CD4-positive, alpha-beta T cell (primary cell): ENCODE results near the gene DENND2A. TPM values are rescaled to one million over a fixed set of nuclear protein-coding genes. Genes with fewer than 3 reads are reported as not detected.

Source experiments
- ATAC-seq: fragments of 200-7000 bp; cut with Tn5 transposase; one replicate; pipeline ENCODE4 v1.10.0; 2022; ENCODE audit warnings: mild to moderate bottlenecking; ENCODE audit not compliant: poor library complexity
- CTCF ChIA-PET: fragments of 350-600 bp; sonication (Branson Sonifier 250); formaldehyde crosslinking; loops from one replicate; lab custom pipeline; 2021; ENCODE audit warnings: antibody characterized with exemption, inconsistent platforms; lab: Charles Lee
- POLR2A ChIA-PET: fragments of 350-600 bp; sonication (Branson Sonifier 250); formaldehyde crosslinking; loops from one replicate; lab custom pipeline; 2021; ENCODE audit warnings: antibody characterized with exemption, inconsistent platforms; lab: Charles Lee
- DNase-seq, 14 experiments: peaks; one replicate each; pipeline ENCODE4 v3.0.0-alpha.2; 2013 to 2020; ENCODE audit warnings: mixed read lengths in 2 of 14
- H3K27ac ChIP-seq, 2 donors: one replicate each; pipeline versions ENCODE4 v1.5.1 to v1.7.0; 2013; ENCODE audit warnings: low read length in 2 of 2, low read depth in 1 of 2, mild to moderate bottlenecking in 1 of 2
- H3K27me3 ChIP-seq, 2 experiments: 1 replicate in 1 of 2; 2 replicates in 1 of 2; pipeline versions ENCODE4 v1.6.1 to v1.7.0; 2013; ENCODE audit warnings: low read length in 2 of 2, control low read depth in 1 of 2, mild to moderate bottlenecking in 1 of 2, moderate library complexity in 1 of 2; ENCODE audit not compliant: insufficient read depth in 2 of 2, control insufficient read depth in 1 of 2
- H3K36me3 ChIP-seq: one replicate; pipeline ENCODE4 v1.6.1; 2013; ENCODE audit warnings: low read length, control low read depth; ENCODE audit not compliant: insufficient read depth
- H3K4me1 ChIP-seq: one replicate; pipeline ENCODE4 v1.6.1; 2013; ENCODE audit warnings: low read length, control low read depth; ENCODE audit not compliant: insufficient read depth
- H3K4me3 ChIP-seq: one replicate; pipeline ENCODE4 v1.5.1; 2013; ENCODE audit warnings: mild to moderate bottlenecking, low read length, moderate library complexity
- H3K9me3 ChIP-seq, 2 experiments: 1 replicate in 1 of 2; 2 replicates in 1 of 2; pipeline versions ENCODE4 v1.6.1 to v1.7.0; 2013; ENCODE audit warnings: low read length in 2 of 2, mild to moderate bottlenecking in 2 of 2, control low read depth in 1 of 2, moderate library complexity in 1 of 2; ENCODE audit not compliant: control insufficient read depth in 1 of 2, insufficient read depth in 1 of 2
- H3K27ac Mint-ChIP-seq: one replicate; pipeline ENCODE4 v1.8.0; 2020; ENCODE audit warnings: mixed read lengths
- H3K27me3 Mint-ChIP-seq: one replicate; pipeline ENCODE4 v1.8.0; 2021; ENCODE audit warnings: mixed read lengths
- H3K36me3 Mint-ChIP-seq: one replicate; pipeline ENCODE4 v1.8.0; 2021; ENCODE audit warnings: low read depth, mixed read lengths
- H3K4me1 Mint-ChIP-seq: one replicate; pipeline ENCODE4 v1.8.0; 2021; ENCODE audit warnings: low read depth, mixed read lengths
- H3K4me3 Mint-ChIP-seq: one replicate; pipeline ENCODE4 v1.8.0; 2020; ENCODE audit warnings: mild to moderate bottlenecking, mixed read lengths
- H3K9me3 Mint-ChIP-seq: one replicate; pipeline ENCODE4 v1.8.0; 2020; ENCODE audit warnings: mixed read lengths
- intact Hi-C, 2 experiments: fragments of 100-400 bp; cut with DNase I in 1 of 2; cut with micrococcal nuclease in 1 of 2; formaldehyde crosslinking; loops; one replicate each; pipeline versions ENCODE4 v1.15.1 to v1.9.0; 2023 to 2025; cut with DNase I, micrococcal nuclease
- total RNA-seq, 174 experiments: library from RNA in 2 of 174; stranded (reverse) in 2 of 174; gene quantifications; one replicate each; pipeline ENCODE4 v1.2.3 and lab custom pipeline; 2021 to 2026
- TF ChIP-seq, protein P1 (sequence below): fragments of 200-600 bp; IDR thresholded peaks from one replicate; pipeline ENCODE4 v1.8.0; 2022; ENCODE audit warnings: antibody characterized with exemption, mild to moderate bottlenecking

DENND2A gene
- total RNA-seq, 2 experiments from 2014 or later, result not detected

DNA sequence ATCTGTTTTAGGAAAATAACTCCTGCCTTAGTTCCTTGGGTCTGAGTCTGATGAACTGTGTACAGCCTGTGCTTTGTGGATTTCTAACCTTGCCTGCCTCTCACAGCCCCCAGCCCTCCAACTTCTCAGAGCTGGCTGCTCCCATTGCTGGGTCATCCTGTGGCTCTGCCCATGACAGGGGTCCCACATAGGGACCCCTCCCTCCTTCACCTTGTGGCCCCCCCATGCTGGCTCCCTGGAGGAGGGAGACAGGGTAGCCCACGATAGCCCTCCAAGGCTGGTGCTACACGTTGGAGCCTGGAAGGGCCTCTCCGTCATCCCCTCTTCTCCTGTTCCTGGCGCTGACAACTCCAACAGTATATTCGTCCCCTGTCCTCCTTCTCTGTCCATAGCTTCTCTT, 2.8 kb upstream of the DENND2A start:
- H3K27ac ChIP-seq, result no peak overlapping the region
- H3K4me3 Mint-ChIP-seq, result peak overlapping the region; percentile 54
- H3K9me3 Mint-ChIP-seq, result no peaks in the 10 kb centered on the region
- H3K4me1 ChIP-seq, result peaks cover 25% of the 10 kb centered on the region
- CTCF ChIA-PET, result no interaction called here
- no peaks in the 10 kb centered on the region for H3K36me3 ChIP-seq
- no peak overlapping the region for H3K4me3 ChIP-seq
- H3K9me3 ChIP-seq, result peaks cover 0 to 6% of the 10 kb centered on the region in 2 experiments
- H3K27me3 ChIP-seq, result peaks cover 37% of the 10 kb centered on the region in 2 experiments
- H3K36me3 Mint-ChIP-seq, result no peaks in the 10 kb centered on the region
- DNase-seq (no peak), ATAC-seq (no peak)
- POLR2A ChIA-PET, result no interaction called here
- intact Hi-C loops, result no loop called here
- H3K27me3 Mint-ChIP-seq, result peaks cover 55% of the 10 kb centered on the region
- TF ChIP-seq, protein P1, sequence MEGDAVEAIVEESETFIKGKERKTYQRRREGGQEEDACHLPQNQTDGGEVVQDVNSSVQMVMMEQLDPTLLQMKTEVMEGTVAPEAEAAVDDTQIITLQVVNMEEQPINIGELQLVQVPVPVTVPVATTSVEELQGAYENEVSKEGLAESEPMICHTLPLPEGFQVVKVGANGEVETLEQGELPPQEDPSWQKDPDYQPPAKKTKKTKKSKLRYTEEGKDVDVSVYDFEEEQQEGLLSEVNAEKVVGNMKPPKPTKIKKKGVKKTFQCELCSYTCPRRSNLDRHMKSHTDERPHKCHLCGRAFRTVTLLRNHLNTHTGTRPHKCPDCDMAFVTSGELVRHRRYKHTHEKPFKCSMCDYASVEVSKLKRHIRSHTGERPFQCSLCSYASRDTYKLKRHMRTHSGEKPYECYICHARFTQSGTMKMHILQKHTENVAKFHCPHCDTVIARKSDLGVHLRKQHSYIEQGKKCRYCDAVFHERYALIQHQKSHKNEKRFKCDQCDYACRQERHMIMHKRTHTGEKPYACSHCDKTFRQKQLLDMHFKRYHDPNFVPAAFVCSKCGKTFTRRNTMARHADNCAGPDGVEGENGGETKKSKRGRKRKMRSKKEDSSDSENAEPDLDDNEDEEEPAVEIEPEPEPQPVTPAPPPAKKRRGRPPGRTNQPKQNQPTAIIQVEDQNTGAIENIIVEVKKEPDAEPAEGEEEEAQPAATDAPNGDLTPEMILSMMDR, result no peak
- H3K4me1 Mint-ChIP-seq, result peaks cover 16% of the 10 kb centered on the region
- H3K27ac Mint-ChIP-seq, result no peak overlapping the region

DNA sequence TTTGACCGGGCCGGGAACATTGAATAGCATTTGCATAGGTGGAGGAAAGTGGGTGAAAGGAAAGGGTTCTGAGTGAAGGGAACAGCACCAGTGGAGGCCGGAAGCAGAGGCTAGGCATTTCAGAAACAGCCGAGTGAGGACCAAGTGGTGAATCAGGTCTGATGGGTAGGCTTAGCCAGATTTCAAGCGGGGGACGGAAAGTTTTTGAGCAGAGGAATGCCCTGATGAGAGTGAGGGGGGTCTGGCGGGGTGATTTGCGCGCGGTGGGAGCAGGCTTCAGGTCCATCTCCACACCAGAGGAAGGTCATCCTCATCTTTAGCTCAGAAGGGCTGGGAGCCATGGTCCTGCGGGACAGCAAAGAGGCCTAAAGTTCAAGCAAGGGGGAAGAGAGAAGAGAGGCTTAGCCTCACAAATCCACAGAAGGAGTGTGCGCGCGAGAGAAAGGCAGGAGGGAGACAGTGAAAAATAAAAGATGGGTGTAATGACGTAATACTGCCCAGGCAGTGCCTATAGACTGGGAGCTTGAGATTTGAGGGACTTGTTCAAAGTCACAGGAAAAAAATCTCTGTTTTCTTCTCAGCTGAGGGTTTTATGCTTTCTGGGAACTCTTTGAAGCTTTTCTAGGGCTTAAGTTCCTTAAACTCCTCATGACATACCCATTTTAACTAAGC, 1.0 kb upstream of the DENND2A start:
- peaks cover 65% of the 10 kb centered on the region for H3K27me3 Mint-ChIP-seq
- peak overlapping the region; percentile 49 for H3K4me3 Mint-ChIP-seq
- ATAC-seq (no peak), DNase-seq (peak in 1 of 14 experiments; percentile 1)
- Histone ChIP-seq H3K27ac (no peak overlapping the region), H3K4me1 (peaks cover 20% of the 10 kb centered on the region), H3K9me3 (peaks cover 0 to 6% of the 10 kb centered on the region in 2 experiments), H3K4me3 (no peak overlapping the region), H3K27me3 (peaks cover 48 to 51% of the 10 kb centered on the region in 2 experiments), H3K36me3 (no peaks in the 10 kb centered on the region)
- peaks cover 11% of the 10 kb centered on the region for H3K4me1 Mint-ChIP-seq
- ChIA-PET POLR2A (interaction anchor here (1.4 kb wide), 1 partner anchor 164 kb away, joined by 3 read pairs; no protein-coding TSS in a partner anchor), CTCF (interaction anchor here (1.9 kb wide), 1 partner anchor 11 kb away, joined by 7 read pairs; no protein-coding TSS in a partner anchor)
- TF ChIP-seq, protein P1, result no peak
- intact Hi-C loops, result no loop called here
- H3K9me3 Mint-ChIP-seq, result no peaks in the 10 kb centered on the region
- no peaks in the 10 kb centered on the region for H3K36me3 Mint-ChIP-seq
- H3K27ac Mint-ChIP-seq, result no peak overlapping the region

DNA sequence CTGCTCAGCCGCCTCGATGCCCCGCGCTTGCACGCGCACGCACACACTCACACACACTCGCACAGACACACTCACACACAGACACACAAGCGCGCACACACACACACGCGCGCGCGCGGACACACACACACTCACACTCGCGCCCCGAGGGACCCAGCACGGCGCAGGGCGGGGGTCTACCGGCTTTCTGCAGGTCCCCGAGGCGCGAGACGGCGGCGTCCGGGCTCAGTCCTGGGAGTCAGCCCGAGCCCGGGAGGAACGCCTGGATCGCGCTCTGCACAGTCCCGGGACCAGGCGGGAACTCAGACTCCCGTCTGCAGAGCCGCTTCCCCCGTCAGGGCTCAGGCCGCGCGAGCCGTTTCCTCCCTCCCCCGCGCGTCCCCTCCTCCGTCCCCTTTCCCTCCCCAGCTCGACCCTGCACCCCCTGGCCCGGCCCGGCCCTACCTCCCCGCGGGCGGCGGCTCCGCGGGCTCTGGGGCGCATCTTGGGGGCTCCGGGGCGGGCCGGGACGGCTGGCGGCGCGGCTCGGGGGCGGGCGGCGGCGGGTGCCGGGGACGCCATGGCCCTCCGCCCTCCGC, 464 bp downstream of the DENND2A start:
- Mint-ChIP-seq H3K9me3 (no peaks in the 10 kb centered on the region), H3K36me3 (no peaks in the 10 kb centered on the region), H3K27me3 (peaks cover 75% of the 10 kb centered on the region), H3K4me1 (peaks cover 11% of the 10 kb centered on the region), H3K27ac (no peak overlapping the region), H3K4me3 (peak overlapping the region; percentile 88)
- Histone ChIP-seq H3K4me3 (peak overlapping the region; percentile 33), H3K9me3 (peaks cover 0 to 6% of the 10 kb centered on the region in 2 experiments), H3K27ac (no peak overlapping the region), H3K4me1 (peaks cover 20% of the 10 kb centered on the region), H3K36me3 (no peaks in the 10 kb centered on the region), H3K27me3 (peaks cover 51 to 56% of the 10 kb centered on the region in 2 experiments)
- ATAC-seq (no peak), DNase-seq (no peak)
- TF ChIP-seq, protein P1, result no peak
- intact Hi-C loops, result no loop called here
- ChIA-PET POLR2A (interaction anchor here (1.0 kb wide), 1 partner anchor 162 kb away, joined by 3 read pairs; no protein-coding TSS in a partner anchor), CTCF (no interaction called here)
